NT2/D1 (cell line): ENCODE data around the gene B4GALT1.

Experiments
- DNase-seq: peaks from one replicate; pipeline ENCODE4 v3.0.0-alpha.2; 2011; ENCODE audit warnings: low read depth, low spot score
- H3K27me3 ChIP-seq: 2 replicates; pipeline ENCODE4 v1.6.0; 2011; ENCODE audit warnings: mild to moderate bottlenecking; ENCODE audit not compliant: insufficient read length, insufficient read depth
- H3K36me3 ChIP-seq: 2 replicates; pipeline ENCODE4 v1.6.1; 2011; ENCODE audit warnings: mild to moderate bottlenecking, low read length, mixed read lengths; ENCODE audit not compliant: insufficient read depth, insufficient read length
- H3K4me1 ChIP-seq: 2 replicates; pipeline ENCODE4 v1.5.1; 2011; ENCODE audit not compliant: insufficient read depth, insufficient read length
- H3K4me3 ChIP-seq: 2 replicates; pipeline ENCODE4 v1.5.1; 2011; ENCODE audit warnings: low read depth; ENCODE audit not compliant: insufficient read length
- H3K9ac ChIP-seq: 2 replicates; pipeline ENCODE4 v1.6.0; 2011; ENCODE audit warnings: low read depth; ENCODE audit not compliant: insufficient read length
- H3K9me3 ChIP-seq: 2 replicates; pipeline ENCODE4 v1.5.1; 2011; ENCODE audit warnings: mild to moderate bottlenecking, low read length; ENCODE audit not compliant: insufficient read depth
- SUZ12 ChIP-seq: IDR thresholded peaks from 2 replicates; pipeline ENCODE4 v1.6.1; 2011; ENCODE audit not compliant: insufficient read length, insufficient read depth; ENCODE audit errors: extremely low read depth
- YY1 ChIP-seq: IDR thresholded peaks from 2 replicates; pipeline ENCODE4 v1.6.1; 2011; ENCODE audit not compliant: insufficient read length, insufficient read depth
- ZNF274 ChIP-seq: IDR thresholded peaks from 2 replicates; pipeline ENCODE4 v1.6.1; 2011; ENCODE audit warnings: mild to moderate bottlenecking, low read depth, low read length

B4GALT1 gene

DNA sequence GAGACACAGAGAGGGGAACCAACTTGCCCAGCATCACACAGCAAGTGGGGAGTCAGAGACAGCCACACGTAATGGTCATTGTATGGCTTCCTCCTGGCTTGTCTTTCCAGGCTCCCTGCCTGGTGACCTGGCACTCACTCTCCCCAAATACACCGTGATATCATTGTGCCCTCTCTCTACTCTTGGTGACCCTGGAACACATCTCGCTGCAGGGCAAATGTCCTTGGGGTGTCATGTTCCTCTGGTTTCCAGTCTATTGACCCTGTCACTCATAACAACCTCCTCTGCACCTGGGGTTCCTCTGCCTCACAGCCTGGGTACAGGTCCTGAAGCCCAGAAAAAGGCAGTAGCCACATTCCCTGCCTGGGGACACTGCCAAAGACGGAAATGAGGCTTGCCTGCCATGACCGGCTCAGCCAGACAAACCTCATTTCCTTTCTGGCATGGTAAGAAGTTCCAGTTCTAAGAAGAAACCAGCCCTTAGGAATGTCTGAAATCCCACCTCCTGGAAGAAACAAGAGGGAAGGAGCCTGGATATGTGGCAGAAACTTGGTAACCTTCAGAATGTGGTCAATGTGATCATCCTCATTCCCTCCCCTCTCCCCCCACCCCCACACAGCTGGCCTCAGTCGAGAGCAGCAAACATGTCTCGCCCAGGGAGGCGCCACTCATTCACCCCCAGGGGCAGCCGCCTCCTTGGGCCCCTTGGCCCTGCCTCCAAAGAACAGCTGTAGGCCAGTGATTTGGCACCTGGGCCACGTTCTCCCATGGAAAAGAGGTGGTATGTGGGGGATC, 60.1 kb downstream of the B4GALT1 start:
- peaks cover 17% of the 10 kb centered on the region for H3K36me3 ChIP-seq
- peaks cover 20% of the 10 kb centered on the region; the same call in 1 of the 2 replicates for H3K9me3 ChIP-seq
- H3K9ac ChIP-seq = no peak overlapping the region
- peaks cover 15% of the 10 kb centered on the region for H3K4me1 ChIP-seq
- no peaks in the 10 kb centered on the region for H3K27me3 ChIP-seq
- no peak overlapping the region for H3K4me3 ChIP-seq
- no peak for DNase-seq
- TF ChIP-seq YY1 (no peak), ZNF274 (no peak), SUZ12 (no peak)

DNA sequence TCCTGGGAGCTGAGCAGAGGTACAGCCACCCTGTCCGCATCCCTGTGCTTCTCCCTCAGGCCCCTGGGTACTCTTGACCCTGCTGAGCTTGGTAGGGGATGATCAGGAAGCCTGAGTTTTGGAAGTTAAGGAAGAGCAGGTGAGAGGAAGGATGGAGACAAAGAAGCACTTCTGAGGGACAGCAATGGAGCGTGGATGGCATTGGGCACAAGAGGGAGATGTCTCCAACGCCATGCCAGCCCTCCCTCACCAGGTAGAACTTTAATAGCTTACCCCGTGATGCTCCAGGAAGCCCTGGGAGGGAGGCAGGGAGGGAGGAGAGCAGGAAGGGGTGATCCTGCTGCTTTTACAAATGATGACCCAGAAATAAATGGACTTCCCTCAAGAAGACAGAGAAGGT, 60.8 kb downstream of the B4GALT1 start:
- DNase-seq = no peak
- Histone ChIP-seq H3K4me3 (no peak overlapping the region), H3K4me1 (peaks cover 10% of the 10 kb centered on the region), H3K9ac (no peak overlapping the region), H3K9me3 (peaks cover 20% of the 10 kb centered on the region; the same call in 1 of the 2 replicates), H3K27me3 (no peaks in the 10 kb centered on the region), H3K36me3 (peaks cover 11% of the 10 kb centered on the region)
- TF ChIP-seq YY1 = no peak
- TF ChIP-seq ZNF274 = no peak
- TF ChIP-seq SUZ12 = no peak

DNA sequence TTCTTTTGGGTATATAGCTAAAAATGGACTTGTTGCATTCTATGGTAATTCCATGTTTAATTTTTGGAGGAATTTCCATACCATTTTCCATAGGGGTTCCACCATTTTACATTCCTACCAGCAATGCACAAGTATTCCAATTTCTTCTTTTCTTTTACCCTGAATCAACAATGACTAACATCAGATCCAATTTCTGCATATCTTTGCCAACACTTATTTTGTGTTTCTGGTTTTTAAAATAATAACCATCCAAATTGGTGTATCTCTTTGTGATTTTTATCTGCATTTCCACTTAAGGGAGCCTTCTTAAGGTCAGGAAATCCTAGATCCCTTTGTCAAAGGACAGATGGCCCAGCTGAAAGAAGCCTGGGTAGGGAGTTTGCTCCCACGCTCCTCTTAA, 61.2 kb downstream of the B4GALT1 start:
- Histone ChIP-seq H3K36me3 (peaks cover 10% of the 10 kb centered on the region), H3K4me1 (peaks cover 10% of the 10 kb centered on the region), H3K9me3 (peaks cover 20% of the 10 kb centered on the region; the same call in 1 of the 2 replicates), H3K27me3 (no peaks in the 10 kb centered on the region), H3K9ac (no peak overlapping the region), H3K4me3 (no peak overlapping the region)
- TF ChIP-seq YY1 (no peak), SUZ12 (no peak), ZNF274 (no peak)
- no peak for DNase-seq

DNA sequence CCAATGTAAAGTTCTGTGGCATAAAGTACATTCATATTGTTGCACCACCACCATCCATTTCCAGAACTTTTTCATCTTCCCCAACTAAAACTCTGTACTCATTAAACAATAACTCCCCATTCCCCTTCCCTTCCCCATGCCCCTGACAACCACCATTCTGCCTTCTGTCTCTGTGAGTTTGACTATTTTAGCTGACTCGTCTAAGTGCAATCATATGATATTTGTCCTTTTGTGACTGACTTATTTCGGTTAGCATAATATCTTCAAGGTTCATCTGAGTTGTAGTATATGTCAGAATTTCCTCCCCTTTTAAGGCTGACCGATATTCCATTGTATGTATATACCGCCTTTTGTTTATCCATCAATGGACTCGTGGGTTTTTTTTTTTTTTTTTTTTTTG, 61.6 kb downstream of the B4GALT1 start:
- Histone ChIP-seq H3K4me1 (peaks cover 10% of the 10 kb centered on the region), H3K9me3 (peaks cover 17% of the 10 kb centered on the region; the same call in 1 of the 2 replicates), H3K4me3 (no peak overlapping the region)

DNA sequence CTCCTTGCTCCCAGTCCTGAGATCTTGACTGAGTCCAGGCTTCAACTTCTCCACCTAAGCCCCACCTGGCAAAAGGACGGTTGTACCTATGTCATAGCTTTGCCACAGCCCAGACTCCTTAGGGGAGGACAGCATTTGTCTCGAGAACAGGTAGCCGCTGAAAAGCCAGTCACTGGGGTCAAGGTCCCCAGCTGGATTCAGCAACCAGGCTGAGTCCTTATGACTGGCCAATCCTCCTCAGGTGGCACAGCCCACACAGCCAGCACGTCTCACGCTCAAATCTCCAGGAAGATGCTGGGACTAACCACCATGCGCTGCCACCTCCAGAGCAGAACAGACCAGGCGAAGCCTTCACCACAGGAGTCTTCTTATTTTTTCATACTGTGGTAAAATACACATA, 62.7 kb downstream of the B4GALT1 start:
- H3K9me3 ChIP-seq = peaks cover 6% of the 10 kb centered on the region; the same call in 1 of the 2 replicates
- no peak overlapping the region for H3K4me3 ChIP-seq
- H3K27me3 ChIP-seq = no peaks in the 10 kb centered on the region
- no peaks in the 10 kb centered on the region for H3K36me3 ChIP-seq
- DNase-seq = no peak
- TF ChIP-seq ZNF274 (no peak), SUZ12 (no peak), YY1 (no peak)
- H3K9ac ChIP-seq = no peak overlapping the region
- peaks cover 10% of the 10 kb centered on the region for H3K4me1 ChIP-seq

More for the DNA sequence above, 61.6 kb downstream of the B4GALT1 start:
- H3K36me3 ChIP-seq = peaks cover 6% of the 10 kb centered on the region
- TF ChIP-seq YY1 (no peak), ZNF274 (no peak), SUZ12 (no peak)
- DNase-seq = no peak
- no peaks in the 10 kb centered on the region for H3K27me3 ChIP-seq
- H3K9ac ChIP-seq = no peak overlapping the region

DNA sequence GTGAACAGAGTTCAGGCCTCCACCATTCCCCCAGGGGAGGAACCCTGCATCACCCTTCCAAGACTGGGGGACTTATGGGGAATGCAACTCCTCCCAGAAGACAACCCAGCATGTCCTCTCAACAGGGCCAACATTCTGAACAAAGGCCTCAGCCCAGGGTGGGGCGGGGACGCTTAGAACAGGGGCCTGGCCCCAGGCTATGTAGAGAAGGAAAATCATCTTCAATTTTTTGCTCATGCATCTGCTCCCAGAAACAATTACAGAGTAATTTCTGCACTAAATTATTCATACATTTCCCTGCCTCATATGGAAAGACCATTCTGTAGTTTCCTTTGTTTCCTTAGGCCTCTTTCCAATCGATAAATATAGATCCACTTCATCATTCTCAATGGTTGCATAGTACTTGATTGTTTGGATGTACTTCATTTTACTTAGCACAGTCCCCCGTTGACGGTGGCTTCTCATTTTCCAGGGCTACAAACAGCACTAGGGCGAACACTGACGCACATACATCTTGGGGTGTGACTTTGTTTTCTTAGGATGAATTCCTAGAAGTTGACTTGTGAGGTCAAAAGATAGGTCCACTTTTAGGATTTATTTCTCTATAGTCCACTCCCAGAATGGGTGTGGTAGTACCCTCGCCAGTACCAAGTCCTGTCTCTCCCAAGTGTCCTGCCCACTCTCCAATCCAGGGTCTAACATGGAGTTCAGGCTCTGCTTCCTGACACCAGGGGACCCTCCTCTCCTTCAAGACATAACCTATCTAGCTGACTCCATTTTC, 63.4 kb downstream of the B4GALT1 start:
- TF ChIP-seq ZNF274 = no peak
- no peak for TF ChIP-seq YY1
- no peak for TF ChIP-seq SUZ12
- H3K9ac ChIP-seq = no peak overlapping the region
- H3K4me1 ChIP-seq = peaks cover 10% of the 10 kb centered on the region
- no peak for DNase-seq
- H3K4me3 ChIP-seq = no peak overlapping the region
- H3K36me3 ChIP-seq = no peaks in the 10 kb centered on the region
- H3K27me3 ChIP-seq = no peaks in the 10 kb centered on the region
- H3K9me3 ChIP-seq = no peaks in the 10 kb centered on the region

DNA sequence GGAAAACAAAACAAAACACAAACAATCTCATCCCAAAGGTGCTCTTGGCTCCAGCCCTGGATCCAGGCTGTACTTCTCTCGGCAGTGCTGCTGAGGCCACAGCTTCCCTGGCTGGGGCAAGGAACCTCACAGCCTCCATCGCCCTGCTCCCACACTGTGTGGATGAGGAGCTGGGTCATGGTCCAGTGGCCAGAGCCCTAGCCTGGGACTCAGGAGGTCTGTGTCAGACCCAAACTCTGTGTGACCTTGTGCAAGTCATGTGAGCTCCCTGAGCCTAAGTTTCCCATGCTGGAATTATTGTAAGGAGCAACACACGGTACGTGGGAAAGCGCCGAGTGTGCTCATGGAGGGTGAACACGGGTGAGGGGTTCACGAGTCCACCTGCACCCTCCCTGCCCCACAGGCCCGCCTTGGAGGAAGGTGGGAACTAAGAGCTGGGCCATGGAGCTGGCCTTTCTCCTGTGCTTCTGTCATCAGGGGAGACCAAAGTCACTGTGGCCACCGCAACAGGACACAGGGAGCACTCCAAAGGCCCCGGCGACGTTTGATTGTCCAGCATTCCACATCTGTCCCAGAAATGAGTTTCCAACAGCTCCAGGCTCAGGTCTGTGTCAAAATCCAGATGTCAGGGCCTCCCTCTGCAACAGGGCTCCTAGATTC, 64.5 kb downstream of the B4GALT1 start:
- Histone ChIP-seq H3K9ac (no peak overlapping the region), H3K4me3 (no peak overlapping the region), H3K36me3 (no peaks in the 10 kb centered on the region), H3K4me1 (peaks cover 9% of the 10 kb centered on the region), H3K9me3 (no peaks in the 10 kb centered on the region), H3K27me3 (no peaks in the 10 kb centered on the region)
- TF ChIP-seq SUZ12 (no peak), YY1 (no peak), ZNF274 (no peak)
- no peak for DNase-seq
